ENCODE measurements around the gene ZNF74.

Gene ZNF74

DNA sequence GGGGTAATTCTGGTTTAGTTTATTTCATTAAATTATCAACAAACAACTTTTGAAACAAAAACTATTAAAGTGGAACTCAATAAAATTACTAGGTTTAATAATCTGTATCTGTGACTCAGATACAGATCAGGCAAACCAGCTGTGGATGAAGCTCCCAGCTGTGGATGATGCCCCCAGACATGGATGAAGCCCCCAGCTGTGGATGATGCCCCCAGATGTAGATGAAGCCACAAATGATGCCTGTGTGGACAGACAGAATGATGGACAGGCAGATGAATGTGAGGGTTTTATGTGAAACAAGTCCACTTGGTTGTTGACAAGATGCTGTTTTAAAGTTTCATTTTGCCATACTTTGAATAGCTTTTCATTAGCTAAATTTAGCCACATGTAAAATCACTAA lies 5.8 kb upstream of the ZNF74 start:
- TF ChIP-seq, protein P1, sequence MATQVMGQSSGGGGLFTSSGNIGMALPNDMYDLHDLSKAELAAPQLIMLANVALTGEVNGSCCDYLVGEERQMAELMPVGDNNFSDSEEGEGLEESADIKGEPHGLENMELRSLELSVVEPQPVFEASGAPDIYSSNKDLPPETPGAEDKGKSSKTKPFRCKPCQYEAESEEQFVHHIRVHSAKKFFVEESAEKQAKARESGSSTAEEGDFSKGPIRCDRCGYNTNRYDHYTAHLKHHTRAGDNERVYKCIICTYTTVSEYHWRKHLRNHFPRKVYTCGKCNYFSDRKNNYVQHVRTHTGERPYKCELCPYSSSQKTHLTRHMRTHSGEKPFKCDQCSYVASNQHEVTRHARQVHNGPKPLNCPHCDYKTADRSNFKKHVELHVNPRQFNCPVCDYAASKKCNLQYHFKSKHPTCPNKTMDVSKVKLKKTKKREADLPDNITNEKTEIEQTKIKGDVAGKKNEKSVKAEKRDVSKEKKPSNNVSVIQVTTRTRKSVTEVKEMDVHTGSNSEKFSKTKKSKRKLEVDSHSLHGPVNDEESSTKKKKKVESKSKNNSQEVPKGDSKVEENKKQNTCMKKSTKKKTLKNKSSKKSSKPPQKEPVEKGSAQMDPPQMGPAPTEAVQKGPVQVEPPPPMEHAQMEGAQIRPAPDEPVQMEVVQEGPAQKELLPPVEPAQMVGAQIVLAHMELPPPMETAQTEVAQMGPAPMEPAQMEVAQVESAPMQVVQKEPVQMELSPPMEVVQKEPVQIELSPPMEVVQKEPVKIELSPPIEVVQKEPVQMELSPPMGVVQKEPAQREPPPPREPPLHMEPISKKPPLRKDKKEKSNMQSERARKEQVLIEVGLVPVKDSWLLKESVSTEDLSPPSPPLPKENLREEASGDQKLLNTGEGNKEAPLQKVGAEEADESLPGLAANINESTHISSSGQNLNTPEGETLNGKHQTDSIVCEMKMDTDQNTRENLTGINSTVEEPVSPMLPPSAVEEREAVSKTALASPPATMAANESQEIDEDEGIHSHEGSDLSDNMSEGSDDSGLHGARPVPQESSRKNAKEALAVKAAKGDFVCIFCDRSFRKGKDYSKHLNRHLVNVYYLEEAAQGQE (IDR thresholded peaks at IDR 0.05; ENCODE audit: insufficient read depth in 1 of 2, low read depth in 2 of 2, low read length in 2 of 2), result no peak
- TF ChIP-seq FOXP2 (optimal IDR thresholded peaks at IDR 0.05; ENCODE audit: borderline replicate concordance, extremely low read depth, extremely low read length, insufficient read depth), result no peak

DNA sequence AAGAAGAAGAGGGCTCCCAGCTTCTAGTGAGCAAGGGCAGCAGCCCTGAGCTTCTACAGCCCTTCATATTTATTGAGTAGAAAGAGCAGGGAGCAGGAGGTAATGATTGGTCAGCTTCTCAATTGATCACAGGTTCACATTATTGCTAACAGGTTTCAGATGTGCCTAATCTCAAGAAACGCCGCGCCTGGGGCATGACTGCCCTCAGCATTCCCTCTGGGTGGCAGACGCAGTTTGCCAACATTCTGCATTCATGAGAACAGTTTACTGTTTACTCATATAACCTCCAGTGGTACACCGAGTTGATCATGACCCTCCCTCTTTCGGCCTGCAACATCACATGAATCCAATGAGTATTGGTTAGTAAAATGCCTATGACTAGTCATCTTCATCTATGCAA lies 4.7 kb upstream of the ZNF74 start:
- TF ChIP-seq FOXP2 (optimal IDR thresholded peaks at IDR 0.05; ENCODE audit: borderline replicate concordance, extremely low read depth, extremely low read length, insufficient read depth) (no peak), POLR2AphosphoS5 (IDR thresholded peaks at IDR 0.05; ENCODE audit: low read depth, low read length) (no peak), TAF1 (IDR thresholded peaks at IDR 0.05; ENCODE audit: borderline replicate concordance, insufficient read depth, low read length) (no peak), SIN3A (IDR thresholded peaks at IDR 0.05; ENCODE audit: borderline replicate concordance, insufficient read depth, low read length) (no peak)
- TF ChIP-seq, protein P1 (IDR thresholded peaks at IDR 0.05; ENCODE audit: insufficient read depth in 1 of 2, low read depth in 2 of 2, low read length in 2 of 2), result no peak

DNA sequence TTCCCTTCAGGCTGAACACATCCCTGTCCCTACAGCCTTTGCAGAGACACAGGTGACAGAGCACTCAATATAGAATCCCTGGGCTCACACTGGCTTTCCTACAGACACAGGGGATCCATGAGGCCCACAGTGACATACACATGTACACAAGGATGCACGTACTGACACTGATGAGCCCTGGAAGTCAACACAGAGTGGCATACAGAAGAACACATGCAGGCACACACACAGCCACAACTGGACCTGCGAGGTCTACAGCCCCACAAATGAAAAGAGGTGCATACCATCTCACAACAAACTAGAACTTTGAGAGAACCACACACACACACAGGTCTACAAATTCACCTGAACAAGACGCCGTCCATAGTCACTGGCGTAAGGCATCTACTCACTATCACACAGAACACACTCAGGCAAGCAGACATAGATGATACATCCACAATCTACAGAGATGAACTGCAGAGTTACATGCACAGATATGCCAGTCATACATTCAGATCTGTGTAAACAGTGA lies 3.5 kb upstream of the ZNF74 start:
- TF ChIP-seq, protein P1 (IDR thresholded peaks at IDR 0.05; ENCODE audit: insufficient read depth in 1 of 2, low read depth in 2 of 2, low read length in 2 of 2), result no peak
- no peak for TF ChIP-seq TAF1 (IDR thresholded peaks at IDR 0.05; ENCODE audit: borderline replicate concordance, insufficient read depth, low read length)
- TF ChIP-seq SIN3A (IDR thresholded peaks at IDR 0.05; ENCODE audit: borderline replicate concordance, insufficient read depth, low read length), result no peak
- TF ChIP-seq FOXP2 (optimal IDR thresholded peaks at IDR 0.05; ENCODE audit: borderline replicate concordance, extremely low read depth, extremely low read length, insufficient read depth), result no peak
- TF ChIP-seq POLR2AphosphoS5 (IDR thresholded peaks at IDR 0.05; ENCODE audit: low read depth, low read length), result no peak

DNA sequence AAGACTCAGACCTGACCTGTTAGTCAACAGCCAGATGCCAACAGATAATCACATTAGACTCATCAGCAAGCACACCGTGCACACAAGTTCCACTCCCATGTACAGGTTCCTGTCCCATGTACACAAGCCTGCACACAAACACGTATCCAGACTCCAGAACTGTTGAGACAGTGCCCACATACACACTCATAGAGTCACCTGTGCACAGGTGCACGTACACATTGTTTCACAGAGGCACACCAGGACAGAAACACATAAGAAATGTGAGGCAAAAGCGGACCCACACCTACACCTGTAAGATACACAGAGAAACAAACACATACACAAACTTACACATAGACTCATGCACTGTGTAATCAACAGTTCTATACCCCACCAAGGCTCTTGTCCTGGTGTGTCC lies 2.7 kb upstream of the ZNF74 start:
- TF ChIP-seq SIN3A (IDR thresholded peaks at IDR 0.05; ENCODE audit: borderline replicate concordance, insufficient read depth, low read length) (no peak), FOXP2 (optimal IDR thresholded peaks at IDR 0.05; ENCODE audit: borderline replicate concordance, extremely low read depth, extremely low read length, insufficient read depth) (no peak), TAF1 (IDR thresholded peaks at IDR 0.05; ENCODE audit: borderline replicate concordance, insufficient read depth, low read length) (no peak), POLR2AphosphoS5 (IDR thresholded peaks at IDR 0.05; ENCODE audit: low read depth, low read length) (no peak)
- TF ChIP-seq, protein P1 (IDR thresholded peaks at IDR 0.05; ENCODE audit: insufficient read depth in 1 of 2, low read depth in 2 of 2, low read length in 2 of 2), result no peak

Data from PFSK-1 (cell line).